Suprapubic skin (tissue), 4 donors: ENCODE results near the gene MMAA. TPM values are rescaled to one million over a fixed set of nuclear protein-coding genes. Genes with fewer than 3 reads are reported as not detected.

Experiments
- DNase-seq, 2 donors: peaks; one replicate each; pipeline ENCODE4 v3.0.0-alpha.2; 2019; ENCODE audit warnings: low spot score in 2 of 2
- H3K27ac ChIP-seq: fragments of 200-600 bp; sonication (generic); one replicate; pipeline ENCODE4 v1.5.1; 2019
- H3K27me3 ChIP-seq: fragments of 200-600 bp; sonication (generic); one replicate; pipeline ENCODE4 v1.5.1; 2019
- H3K36me3 ChIP-seq: fragments of 200-600 bp; sonication (generic); one replicate; pipeline ENCODE4 v1.5.1; 2019
- H3K4me1 ChIP-seq: fragments of 200-600 bp; sonication (generic); one replicate; pipeline ENCODE4 v1.5.1; 2019
- H3K4me3 ChIP-seq: fragments of 200-600 bp; sonication (generic); one replicate; pipeline ENCODE4 v1.5.1; 2019; ENCODE audit warnings: mild to moderate bottlenecking
- H3K9me3 ChIP-seq: fragments of 200-600 bp; sonication (generic); one replicate; pipeline ENCODE4 v1.5.1; 2019
- EP300 ChIP-seq: sonication (generic); formaldehyde crosslinking; IDR thresholded peaks from one replicate; pipeline ENCODE4 v1.6.1; 2017; ENCODE audit warnings: antibody characterized with exemption
- POLR2A ChIP-seq, 2 donors: fragments of 450-650 bp; IDR thresholded peaks; one replicate each; pipeline ENCODE4 v1.6.1; 2017; ENCODE audit warnings: antibody characterized with exemption in 2 of 2, mild to moderate bottlenecking in 2 of 2, moderate library complexity in 2 of 2
- POLR2AphosphoS5 ChIP-seq, 3 donors: sonication (generic); formaldehyde crosslinking; IDR thresholded peaks; one replicate each; pipeline ENCODE4 v1.6.1; 2017; ENCODE audit warnings: antibody characterized with exemption in 3 of 3
- WGBS: methylation state at CpG from one replicate; pipeline ENCODE4 v1.1.5; 2018; 5-methylcytosine and 5-hydroxymethylcytosine counted together
- total RNA-seq, 4 donors: library from RNA; depleted of rRNA; stranded (reverse); fragments of >200 nt; gene quantifications; one replicate each; pipeline ENCODE4 v1.1.0, GENCODE V29; 2016
- TF ChIP-seq, protein P1 (sequence below), 2 donors: fragments of 200-600 bp in 1 of 2; fragments of 450-650 bp in 1 of 2; sonication (generic) in 1 of 2; IDR thresholded peaks; one replicate each; pipeline ENCODE4 v1.5.1; 2016 to 2019; ENCODE audit warnings: antibody characterized with exemption in 2 of 2, mild to moderate bottlenecking in 1 of 2, moderate library complexity in 1 of 2

Gene MMAA
- total RNA-seq, 4 donors from 2014 or later, result 4.2 to 7.1 (median 6.4) TPM

DNA sequence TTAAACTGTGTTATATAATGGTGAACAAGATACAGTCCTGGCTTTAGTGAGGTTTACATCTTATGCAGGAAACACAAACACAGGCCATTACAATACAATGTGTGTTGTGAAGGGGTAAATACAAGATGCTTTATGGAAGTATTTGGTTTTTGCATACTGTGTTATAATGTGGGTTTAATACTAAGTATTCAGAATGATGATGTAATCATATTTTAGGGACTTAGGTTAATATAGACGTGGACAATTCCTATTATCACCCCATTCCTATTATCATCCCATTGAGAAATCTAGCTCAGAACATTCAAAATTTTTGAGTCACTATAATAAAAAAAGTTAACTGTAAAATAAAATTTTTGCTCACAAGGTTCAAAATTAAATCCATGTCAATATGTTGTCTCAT is 24.1 kb downstream of the MMAA start:
- Histone ChIP-seq H3K4me1 (no peaks in the 10 kb centered on the region), H3K36me3 (peaks cover 20% of the 10 kb centered on the region), H3K9me3 (no peaks in the 10 kb centered on the region), H3K27ac (no peak overlapping the region), H3K27me3 (no peaks in the 10 kb centered on the region), H3K4me3 (no peak overlapping the region)
- WGBS, result 90% methylated on average over 1 of the region's 1 CpG
- no peak for DNase-seq
- TF ChIP-seq POLR2AphosphoS5 (IDR thresholded peaks at IDR 0.05) (no peak), POLR2A (IDR thresholded peaks at IDR 0.05) (no peak), EP300 (no peak)
- TF ChIP-seq, protein P1, sequence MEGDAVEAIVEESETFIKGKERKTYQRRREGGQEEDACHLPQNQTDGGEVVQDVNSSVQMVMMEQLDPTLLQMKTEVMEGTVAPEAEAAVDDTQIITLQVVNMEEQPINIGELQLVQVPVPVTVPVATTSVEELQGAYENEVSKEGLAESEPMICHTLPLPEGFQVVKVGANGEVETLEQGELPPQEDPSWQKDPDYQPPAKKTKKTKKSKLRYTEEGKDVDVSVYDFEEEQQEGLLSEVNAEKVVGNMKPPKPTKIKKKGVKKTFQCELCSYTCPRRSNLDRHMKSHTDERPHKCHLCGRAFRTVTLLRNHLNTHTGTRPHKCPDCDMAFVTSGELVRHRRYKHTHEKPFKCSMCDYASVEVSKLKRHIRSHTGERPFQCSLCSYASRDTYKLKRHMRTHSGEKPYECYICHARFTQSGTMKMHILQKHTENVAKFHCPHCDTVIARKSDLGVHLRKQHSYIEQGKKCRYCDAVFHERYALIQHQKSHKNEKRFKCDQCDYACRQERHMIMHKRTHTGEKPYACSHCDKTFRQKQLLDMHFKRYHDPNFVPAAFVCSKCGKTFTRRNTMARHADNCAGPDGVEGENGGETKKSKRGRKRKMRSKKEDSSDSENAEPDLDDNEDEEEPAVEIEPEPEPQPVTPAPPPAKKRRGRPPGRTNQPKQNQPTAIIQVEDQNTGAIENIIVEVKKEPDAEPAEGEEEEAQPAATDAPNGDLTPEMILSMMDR (IDR thresholded peaks at IDR 0.05), result no peak

DNA sequence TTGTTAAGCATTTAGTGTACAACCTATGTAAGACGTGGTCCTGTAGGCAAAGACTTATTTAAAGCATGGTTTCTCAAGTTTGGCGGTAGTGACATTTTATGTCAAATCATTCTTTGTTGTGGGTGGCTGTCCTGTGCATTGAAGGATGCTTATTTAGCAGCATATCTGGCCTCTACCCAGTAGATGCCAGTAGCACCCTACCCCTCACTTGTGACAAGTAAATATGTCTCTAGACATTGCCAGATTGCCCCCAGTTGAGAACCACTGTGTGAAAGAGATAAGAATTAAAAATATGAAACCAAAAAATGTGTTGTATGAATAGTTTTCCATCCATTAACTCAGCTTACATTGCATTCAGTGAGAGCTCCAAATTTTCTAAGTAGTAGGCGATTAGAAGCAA is 25.5 kb downstream of the MMAA start:
- no peak for DNase-seq
- H3K9me3 ChIP-seq, result no peaks in the 10 kb centered on the region
- H3K36me3 ChIP-seq, result peaks cover 27% of the 10 kb centered on the region
- no peak overlapping the region for H3K27ac ChIP-seq
- H3K4me1 ChIP-seq, result no peaks in the 10 kb centered on the region
- TF ChIP-seq POLR2AphosphoS5 (IDR thresholded peaks at IDR 0.05) (no peak), POLR2A (IDR thresholded peaks at IDR 0.05) (no peak), EP300 (no peak)
- TF ChIP-seq, protein P1 (IDR thresholded peaks at IDR 0.05), result no peak
- no peaks in the 10 kb centered on the region for H3K27me3 ChIP-seq
- H3K4me3 ChIP-seq, result no peak overlapping the region
- 93% methylated on average over 3 of the region's 3 CpGs for WGBS

DNA sequence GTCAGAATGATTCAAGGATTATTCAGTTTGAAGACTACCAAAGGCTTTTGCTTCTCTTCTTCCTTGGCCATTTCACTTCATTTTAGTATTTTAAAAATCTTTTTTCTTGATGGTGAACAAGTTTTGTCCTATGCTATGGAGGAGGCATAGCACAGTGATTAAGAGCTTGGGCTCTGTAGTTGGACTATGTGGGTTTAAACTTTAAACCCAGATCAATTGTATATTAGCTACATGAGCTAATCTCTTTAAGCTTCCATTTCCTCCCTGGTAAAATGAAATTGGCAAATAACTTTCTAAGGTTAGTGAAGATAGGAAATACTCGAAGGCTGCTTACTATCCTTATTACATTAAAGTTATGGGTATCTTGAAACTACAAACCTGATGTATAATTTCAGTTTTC is 37.0 kb downstream of the MMAA start:
- DNase-seq, result no peak
- Histone ChIP-seq H3K36me3 (peaks cover 38% of the 10 kb centered on the region), H3K27me3 (no peaks in the 10 kb centered on the region), H3K4me1 (no peaks in the 10 kb centered on the region), H3K4me3 (no peak overlapping the region), H3K27ac (no peak overlapping the region), H3K9me3 (no peaks in the 10 kb centered on the region)
- no peak for TF ChIP-seq POLR2AphosphoS5 (IDR thresholded peaks at IDR 0.05)
- TF ChIP-seq, protein P1 (IDR thresholded peaks at IDR 0.05), result no peak
- TF ChIP-seq EP300, result no peak
- no peak for TF ChIP-seq POLR2A (IDR thresholded peaks at IDR 0.05)
- 84% methylated on average over 1 of the region's 1 CpG for WGBS

DNA sequence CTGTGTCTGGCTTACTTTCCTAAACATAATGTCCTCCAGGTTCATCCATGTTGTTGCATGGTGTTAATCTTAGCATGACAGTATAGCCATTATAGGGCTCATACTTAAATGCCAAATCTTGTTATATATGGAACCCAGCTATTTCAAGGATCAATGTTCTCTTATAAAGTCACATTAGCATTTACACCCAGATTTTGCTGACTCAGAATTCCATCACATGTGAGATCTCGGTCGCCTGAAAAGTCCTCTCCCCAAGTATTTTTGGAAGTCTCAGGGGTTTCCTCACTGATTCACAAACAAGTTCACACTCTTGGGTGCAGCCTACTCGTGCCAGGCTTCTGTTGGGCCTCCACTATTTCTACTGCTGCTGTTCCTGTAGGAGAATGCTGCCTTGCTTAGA is 40.9 kb downstream of the MMAA start:
- no peak for DNase-seq
- Histone ChIP-seq H3K27ac (no peak overlapping the region), H3K36me3 (peaks cover 13% of the 10 kb centered on the region), H3K27me3 (no peaks in the 10 kb centered on the region), H3K4me1 (no peaks in the 10 kb centered on the region), H3K9me3 (no peaks in the 10 kb centered on the region), H3K4me3 (no peak overlapping the region)
- WGBS, result 92% methylated on average over 3 of the region's 3 CpGs
- no peak for TF ChIP-seq POLR2A (IDR thresholded peaks at IDR 0.05)
- TF ChIP-seq, protein P1 (IDR thresholded peaks at IDR 0.05), result no peak
- no peak for TF ChIP-seq POLR2AphosphoS5 (IDR thresholded peaks at IDR 0.05)
- TF ChIP-seq EP300, result no peak

DNA sequence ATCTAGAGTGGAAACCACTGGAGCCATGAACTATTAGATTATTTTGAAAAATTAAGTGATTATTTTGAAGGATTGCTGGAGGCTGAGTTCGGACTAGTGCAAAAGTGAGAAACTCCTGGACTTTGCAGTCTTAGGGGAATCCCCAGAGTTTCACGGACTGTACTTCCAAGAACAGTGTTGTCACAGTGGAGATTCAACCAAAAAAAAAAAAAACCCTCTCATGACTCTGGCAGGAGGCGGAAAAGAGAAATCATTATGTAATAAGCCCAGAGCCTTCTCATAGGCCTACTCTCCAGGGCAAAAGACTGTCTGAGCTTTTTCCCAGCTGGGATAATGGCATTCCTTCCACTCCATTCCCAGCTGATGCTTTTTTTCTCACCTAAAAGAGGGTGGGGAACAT is 44.0 kb downstream of the MMAA start:
- no peak overlapping the region for H3K4me3 ChIP-seq
- DNase-seq, result no peak
- no peaks in the 10 kb centered on the region for H3K36me3 ChIP-seq
- H3K27me3 ChIP-seq, result no peaks in the 10 kb centered on the region
- H3K4me1 ChIP-seq, result no peaks in the 10 kb centered on the region
- H3K27ac ChIP-seq, result no peak overlapping the region
- 75% methylated on average over 3 of the region's 3 CpGs for WGBS
- H3K9me3 ChIP-seq, result no peaks in the 10 kb centered on the region
- TF ChIP-seq POLR2A (IDR thresholded peaks at IDR 0.05) (no peak), EP300 (no peak), POLR2AphosphoS5 (IDR thresholded peaks at IDR 0.05) (no peak)
- TF ChIP-seq, protein P1 (IDR thresholded peaks at IDR 0.05), result no peak
